GM12874 (cell line): ENCODE results near the gene SPOPL.

Source experiments
- CTCF ChIP-seq: IDR thresholded peaks from 2 replicates; pipeline ENCODE4 v1.5.1; 2011; ENCODE audit warnings: low read depth, mild to moderate bottlenecking, control low read depth, low read length, moderate library complexity; ENCODE audit not compliant: insufficient read depth

Gene SPOPL

GRCh38 chr2:138486363-138487198, 15.0 kb upstream of the SPOPL start:
- TF ChIP-seq CTCF, result no peak

- no peak for TF ChIP-seq CTCF
Measured at GRCh38 chr2:138490673-138491494, 10.7 kb upstream of the SPOPL start.

GRCh38 chr2:138491495-138491862, 10.1 kb upstream of the SPOPL start:
- no peak for TF ChIP-seq CTCF

- TF ChIP-seq CTCF, result no peak
Measured at GRCh38 chr2:138492160-138492559, 9.4 kb upstream of the SPOPL start.

GRCh38 chr2:138493334-138493733, 8.2 kb upstream of the SPOPL start:
- no peak for TF ChIP-seq CTCF

GRCh38 chr2:138494265-138494966, 7.2 kb upstream of the SPOPL start:
- TF ChIP-seq CTCF, result no peak

- TF ChIP-seq CTCF, result no peak
Measured at GRCh38 chr2:138495384-138495783, 6.2 kb upstream of the SPOPL start.
